GM19468 (cell line): ENCODE results near the gene EML6.

ENCODE experiments used
- ATAC-seq: cut with Tn5 transposase; IDR thresholded peaks from one replicate; pipeline ENCODE4 v1.9.1; 2021; ENCODE audit warnings: mild to moderate bottlenecking, moderate library complexity, moderate number of reproducible peaks; ENCODE audit not compliant: unreplicated experiment; ENCODE audit errors: extremely low read depth

The EML6 gene

DNA sequence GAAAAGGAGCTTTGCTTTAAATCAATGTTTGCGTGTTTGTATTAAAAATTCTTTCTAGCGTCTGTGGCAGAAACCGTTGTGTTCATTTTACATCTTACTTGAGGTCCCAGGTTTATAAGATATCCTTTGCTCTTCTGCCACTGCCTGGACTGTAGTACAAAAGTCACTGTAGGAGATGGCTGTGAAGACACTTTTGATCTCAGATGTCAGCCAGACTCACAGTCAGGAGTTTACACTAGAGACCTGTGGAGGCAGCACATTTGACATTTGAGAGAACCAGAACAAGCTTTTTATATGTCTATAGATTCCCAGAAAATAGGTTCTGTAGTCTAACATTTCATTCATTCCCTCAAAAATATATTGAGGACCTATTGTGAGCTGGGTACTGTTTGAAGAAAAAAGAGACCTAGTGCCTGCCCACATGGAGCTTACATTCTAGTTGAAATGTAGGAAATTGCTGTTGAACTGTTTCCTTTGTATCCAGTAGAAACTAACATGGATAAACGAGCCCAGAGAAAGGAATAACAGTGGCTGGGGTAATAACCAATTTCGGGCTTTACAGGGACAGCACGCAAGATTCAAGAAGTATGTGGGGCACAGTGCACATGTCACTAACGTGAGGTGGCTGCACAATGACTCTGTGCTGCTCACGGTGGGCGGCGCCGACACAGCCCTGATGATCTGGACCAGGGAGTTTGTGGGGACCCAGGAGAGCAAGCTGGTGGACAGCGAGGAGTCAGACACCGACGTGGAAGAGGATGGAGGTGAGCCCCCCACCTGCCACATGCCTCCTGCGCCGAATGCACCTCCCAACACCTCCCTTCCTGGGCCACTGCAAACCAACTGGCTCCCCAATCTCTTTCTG is 204.5 kb downstream of the EML6 start:
- ATAC-seq: no peak

DNA sequence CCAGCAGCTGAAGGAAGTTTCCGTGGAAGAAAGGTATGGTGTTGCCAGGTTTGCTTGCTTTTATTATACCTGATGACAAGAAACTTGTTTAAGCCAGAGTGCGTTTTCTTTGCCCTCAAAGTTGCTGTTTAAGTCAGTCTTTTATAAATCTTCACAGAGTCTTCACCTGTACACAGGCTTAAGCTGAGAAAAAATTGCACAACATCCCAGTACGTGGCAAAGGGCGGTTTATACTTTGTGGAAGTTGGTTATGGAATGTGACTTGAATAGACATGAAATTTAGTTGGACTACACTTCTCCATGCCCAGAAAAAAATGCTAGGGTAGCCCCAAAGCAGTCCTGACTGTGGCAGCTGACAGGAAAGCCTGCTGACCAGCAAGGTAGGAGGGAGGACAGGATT is 205.3 kb downstream of the EML6 start:
- no peak for ATAC-seq

DNA sequence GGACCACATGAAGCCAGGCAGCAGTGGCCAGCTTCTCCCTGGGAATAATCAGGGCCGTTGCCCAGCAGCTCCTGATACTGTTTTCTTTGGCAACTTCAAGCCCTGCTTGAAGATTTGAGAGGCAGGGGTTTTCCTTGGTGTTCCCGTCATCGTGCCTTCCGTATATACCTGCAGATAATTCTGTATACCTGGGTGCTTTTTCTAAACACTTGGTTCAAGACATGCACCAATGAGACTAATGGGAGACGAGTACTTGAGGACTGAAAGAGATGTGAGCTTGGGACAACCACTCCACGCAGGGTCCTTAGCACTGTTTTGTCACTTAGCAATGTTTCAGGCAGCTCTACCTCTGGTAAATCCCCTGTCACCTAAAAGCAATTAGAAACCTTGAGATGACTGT is 208.0 kb downstream of the EML6 start:
- ATAC-seq: no peak

DNA sequence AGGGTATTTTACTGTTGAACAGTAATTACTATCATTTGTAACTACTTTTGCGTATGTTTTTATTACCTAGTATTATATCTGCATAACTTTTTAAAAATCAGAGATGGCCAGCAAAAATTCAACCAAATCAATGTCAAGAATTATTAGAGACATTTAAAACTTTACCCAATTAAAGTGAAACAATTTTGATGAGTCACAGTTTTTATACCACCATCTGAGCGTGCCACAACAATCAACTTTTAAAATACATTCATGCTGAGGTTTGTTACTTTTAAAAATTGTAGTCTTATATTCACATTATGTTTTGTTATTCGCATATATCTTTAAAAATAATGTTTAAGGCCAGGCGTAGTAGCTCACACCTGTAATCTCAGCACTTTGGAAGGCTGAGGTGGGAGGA is 211.9 kb downstream of the EML6 start:
- ATAC-seq: no peak

DNA sequence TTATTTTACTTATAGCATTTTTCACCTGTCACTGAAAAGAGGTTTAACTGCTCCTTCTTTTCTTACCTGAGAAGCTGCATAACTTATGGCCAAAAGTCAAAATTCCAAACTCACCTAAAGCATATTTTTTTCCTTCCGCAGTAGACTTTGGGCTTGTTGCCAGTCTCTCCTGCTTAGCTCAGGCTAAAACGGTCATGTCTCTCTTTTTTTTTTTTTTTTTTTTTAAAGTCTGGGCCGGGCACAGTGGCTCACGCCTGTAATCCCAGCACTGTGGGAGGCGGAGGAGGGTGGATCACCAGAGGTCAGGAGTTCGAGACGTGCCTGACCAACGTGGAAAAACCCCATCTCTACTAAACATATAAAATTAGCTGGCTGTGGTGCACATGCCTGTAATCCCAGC is 213.3 kb downstream of the EML6 start:
- ATAC-seq: no peak

DNA sequence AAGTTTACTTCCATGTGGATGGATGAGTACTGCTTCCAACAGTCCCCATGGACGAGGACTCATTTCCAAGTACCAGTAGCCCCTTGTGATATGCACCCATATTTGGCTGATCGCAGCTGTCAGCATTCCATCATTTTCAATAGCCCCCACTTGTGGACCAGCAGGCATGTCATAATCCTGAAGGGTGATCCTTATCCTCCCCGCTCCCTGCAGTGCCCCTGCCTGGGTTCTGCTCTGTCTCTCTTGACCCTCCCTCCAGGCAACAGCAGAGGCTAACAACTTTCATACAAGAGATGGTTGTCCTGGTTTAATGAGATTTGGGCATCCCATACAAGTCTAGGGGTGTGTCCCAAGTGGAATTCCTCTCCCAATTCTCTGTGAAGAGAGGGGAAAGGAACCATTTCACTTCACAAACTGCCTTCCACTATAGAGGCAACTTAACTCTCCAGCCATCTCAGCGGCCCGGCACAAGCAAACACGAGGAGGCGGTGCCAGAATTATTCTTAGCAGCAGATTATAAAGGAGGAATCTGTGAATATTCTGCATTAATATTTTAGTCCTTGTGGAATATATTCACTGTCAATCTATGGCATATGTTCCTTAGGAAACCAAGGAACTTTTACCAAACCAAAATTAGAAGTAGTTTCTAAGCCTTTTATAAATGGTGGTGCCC is 216.1 kb downstream of the EML6 start:
- ATAC-seq: no peak

DNA sequence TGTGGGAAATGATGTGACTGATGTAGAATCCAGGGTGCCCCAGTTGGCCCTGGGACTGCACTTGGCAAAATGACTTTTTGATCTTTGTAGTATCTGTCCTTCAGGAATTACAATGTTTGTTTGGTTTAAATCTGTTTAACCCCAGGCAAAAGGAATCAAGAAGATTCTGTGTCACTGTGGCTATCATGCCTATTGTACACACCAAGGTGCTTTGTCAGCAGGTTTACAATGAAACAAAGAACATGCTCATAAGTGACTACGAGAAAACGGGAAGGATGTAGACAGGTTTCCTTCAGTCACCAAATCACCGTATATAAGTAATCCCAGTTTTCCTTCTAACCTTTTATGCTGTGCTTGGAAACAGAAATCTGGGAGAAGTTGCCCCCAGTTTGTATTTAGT is 217.3 kb downstream of the EML6 start:
- ATAC-seq: no peak

DNA sequence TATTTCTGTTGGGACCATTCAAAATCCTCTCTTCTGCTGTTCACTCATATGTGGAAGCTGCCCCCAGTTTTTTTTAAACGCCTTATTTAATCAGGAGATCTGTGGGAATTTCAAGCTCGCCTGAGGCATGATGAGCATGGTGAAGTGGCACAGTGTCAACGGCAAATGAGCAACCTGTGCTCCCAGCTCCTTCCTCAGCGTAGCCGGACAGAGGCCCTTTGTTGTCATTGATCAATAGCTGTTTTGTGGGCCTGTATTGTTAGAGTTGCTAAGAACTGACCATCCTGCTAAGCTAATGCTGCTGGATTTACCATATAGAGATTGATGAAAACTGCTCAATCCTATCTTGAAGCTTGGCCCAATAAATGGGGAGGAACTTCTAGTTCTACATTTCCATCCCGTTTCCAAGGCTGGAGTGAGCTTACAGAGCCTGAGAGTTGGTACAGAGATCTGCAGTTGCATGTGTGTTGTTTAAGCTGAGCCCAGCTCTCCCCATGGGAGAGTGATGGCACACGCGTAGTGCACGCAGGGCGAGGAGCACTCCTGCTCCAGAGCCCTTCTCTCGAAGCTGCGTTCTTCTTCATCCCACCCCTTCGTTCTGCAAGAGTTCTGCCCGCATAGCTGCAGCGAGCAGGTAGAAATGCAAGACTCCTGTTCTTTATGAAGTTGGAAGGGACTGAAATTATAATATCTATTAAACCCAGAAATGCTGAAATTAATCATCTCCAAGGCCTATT is 218.0 kb downstream of the EML6 start:
- ATAC-seq: no peak

DNA sequence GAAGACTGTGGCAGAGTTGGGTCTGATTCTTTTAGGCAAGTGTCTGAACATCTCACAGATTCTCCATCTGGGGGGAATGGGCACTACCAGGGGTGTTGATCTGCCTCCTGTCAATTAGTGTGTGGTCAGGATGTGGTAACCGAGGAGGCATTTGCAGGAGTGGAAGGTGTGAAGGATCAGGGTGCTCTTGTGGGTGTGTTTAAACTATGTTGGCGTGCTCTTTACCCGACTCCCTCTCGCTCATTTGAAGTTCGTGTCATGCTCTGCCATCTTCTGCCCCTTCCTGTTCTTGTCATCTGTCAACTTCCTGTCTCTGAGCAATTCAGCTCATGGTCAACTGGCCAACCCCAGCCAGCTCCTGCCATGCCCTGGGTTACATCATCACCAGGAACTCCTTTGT is 218.9 kb downstream of the EML6 start:
- ATAC-seq: no peak

DNA sequence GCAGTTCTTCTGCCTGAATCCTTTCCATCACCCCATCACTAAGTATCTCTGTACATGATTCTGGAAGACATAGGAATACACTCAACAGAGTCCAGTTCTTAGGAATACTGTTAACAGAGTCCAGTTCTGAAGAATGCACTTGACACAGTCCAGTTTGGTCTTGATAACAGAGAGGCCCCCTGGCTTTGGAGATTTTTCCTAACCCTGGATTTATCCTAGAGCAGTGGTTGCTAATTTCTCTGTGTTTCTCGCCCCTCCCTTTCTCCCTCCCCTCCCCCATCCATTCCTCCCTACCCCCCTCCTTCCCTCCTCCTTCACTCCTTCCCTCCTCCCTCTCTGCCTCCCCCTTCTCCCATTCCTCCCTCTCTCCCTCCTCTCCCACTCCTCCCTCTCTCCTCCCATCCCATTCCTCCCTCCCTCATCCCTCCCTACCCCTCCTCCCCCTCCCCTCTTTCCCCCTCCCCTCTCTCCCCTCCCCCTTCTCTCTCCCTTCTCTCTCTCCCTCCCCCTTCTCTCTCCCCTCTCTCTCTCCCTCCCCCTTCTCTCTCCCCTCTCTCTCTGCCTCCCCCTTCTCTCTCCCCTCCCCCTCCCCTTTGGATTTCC is 221.4 kb downstream of the EML6 start:
- no peak for ATAC-seq

DNA sequence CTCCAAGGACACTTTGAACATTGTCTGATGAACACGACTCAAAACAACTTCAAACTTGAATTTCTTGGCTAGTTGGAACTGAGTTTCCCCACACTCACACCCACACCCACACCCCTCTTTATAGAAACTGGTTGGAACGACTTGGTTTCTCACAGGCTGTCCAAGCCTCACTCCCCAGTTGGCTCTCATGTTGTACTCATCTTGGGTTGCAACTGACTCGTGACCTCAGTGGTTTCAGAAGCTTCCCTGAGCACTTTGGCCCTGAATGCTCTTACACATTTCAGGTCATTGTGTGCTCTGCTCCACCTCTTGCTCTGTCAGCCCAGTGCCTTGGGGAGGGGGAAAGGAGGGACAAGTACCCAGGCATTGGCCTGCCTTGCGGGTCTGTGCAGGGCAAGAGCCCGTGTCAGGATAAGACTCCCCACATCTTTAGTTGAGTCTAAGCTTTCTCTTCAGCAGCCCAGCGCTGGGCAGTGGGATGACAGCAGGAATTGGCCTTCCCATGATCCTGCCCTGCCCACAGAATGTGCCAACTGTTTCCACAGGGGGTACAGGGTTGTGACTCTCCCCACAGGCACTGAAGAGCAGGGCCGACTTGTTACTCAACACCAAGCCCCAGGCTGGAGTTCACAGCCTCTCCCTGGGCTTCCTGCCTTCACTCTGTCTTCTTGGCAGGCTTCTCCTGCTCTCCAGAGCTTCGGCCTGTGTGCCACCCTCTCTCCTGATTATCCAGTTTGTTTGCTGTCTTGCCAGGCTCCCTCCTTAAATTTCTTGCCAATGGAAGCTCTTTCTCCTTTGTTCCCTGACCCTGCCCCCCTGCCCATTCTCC is 222.1 kb downstream of the EML6 start:
- ATAC-seq: no peak

DNA sequence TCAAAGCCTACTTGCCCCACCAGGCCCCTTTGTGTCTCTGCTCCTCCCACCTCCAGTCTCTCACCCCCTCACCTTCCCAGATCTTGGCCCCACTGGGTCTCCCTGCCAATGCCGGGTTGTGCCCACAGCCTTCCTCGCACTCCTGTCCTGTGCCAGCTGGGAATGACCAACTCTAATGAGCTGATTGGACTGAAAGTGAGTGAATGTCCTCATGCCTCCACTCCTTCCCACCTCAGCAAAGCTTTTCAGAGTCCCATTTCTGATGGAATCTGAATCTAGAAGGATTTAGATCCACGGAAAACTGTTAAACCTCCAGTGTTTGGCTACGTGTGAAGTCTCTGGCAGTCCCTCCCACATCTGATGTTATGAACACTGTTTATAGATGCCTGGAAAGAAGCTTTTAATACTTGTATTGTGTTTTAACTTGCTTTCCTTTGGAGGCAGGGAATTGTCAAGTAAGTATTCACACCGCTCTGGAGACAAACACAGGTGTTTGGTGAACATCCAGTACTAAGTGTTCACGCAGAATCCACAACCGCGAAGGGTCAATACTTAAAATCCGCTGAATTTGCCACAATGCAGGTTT is 222.9 kb downstream of the EML6 start:
- ATAC-seq: no peak

DNA sequence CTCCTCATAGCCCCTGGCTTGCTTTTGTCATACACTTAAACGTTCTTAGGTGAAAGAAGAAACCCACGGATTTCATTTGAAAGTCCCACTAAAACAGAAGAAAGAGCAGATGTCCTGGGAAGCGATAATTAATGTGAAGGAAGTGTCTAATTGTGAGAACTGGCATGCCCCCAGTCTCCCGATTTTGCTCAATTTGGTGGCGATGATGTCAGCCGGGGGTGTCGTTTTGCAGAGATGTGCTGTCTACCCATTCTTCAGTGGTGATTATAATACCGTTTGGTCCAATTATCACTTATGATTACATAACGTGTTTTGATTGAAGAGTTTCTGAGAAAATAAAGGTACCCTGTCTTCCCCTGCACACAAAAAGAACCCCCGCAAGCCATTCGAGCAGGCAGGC is 223.7 kb downstream of the EML6 start:
- ATAC-seq: no peak

DNA sequence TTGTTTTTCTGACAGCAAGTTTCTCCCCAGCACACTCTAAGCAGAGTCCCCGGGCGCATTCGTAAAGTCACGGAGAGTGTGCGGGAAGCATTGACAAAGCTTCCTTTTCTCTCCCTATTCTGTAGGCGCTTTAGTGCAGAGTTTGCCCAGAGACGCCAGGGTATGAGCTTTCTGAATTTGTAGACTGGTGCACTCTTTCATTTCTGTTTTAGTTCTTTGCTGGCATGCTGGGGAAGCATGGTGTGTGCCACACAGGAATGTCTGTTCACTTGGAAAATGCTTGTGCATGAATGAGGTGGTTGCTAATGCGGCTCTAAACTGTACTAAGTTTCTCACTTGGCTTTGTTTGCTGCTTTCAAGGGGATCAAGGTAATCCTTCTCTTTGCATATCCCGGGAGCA is 224.2 kb downstream of the EML6 start:
- no peak for ATAC-seq

DNA sequence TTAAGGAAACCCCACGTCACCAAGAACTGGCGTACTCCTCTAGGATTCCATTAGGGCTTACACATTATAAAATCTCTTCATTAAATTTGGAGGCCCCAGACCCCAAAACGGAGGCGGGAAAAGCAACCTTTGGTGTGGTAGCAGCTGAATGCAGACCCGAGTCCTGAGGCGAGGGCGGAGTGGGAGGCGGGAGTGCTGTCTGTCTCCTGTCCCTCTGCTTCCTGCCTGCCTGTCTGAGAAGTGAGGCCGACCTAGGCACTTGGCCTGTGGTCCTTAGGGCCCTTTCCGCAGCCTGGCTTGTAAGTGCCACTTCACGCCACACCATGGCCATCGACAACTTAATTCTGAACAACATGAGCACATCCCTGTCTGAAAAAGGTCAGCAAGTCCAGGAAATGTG is 224.7 kb downstream of the EML6 start:
- ATAC-seq: no peak

DNA sequence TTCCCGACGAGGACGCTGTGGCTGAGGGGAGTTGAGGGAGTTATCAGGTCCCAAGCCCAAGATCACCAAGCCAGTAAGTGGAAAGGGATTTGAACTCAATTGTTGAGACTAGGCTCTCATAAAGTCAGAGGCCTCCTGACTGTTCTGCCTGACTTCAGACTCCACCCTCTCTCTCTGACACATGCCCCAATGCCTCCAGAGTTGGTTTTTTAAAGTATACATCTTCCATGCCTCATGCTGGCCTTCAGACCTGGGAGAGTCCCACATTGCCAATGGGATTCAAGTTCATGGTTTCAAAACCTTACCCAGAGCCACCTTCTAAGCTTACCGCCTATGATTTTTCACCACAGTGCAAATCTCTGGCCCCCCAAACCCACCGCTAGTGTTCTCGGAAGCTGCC is 226.0 kb downstream of the EML6 start:
- ATAC-seq: no peak

DNA sequence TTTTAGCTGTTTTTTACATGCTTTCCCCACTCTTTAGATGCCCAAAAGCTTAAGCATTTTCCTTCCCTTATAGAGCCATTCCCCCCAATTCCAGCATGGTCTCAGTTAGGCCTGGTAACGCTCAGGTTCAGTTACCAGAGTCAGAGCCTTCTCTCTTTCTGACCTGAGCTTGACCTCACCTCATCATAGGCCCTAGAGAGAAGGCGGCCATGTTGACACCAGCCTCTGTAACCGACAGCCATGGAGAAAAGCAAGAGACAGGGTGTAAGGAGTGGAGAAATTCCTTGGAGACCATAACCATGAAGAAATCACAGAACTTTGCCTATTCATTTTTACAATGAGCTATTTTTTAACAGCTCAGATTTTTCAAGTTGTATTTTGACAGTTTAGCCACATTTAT is 227.3 kb downstream of the EML6 start:
- no peak for ATAC-seq

DNA sequence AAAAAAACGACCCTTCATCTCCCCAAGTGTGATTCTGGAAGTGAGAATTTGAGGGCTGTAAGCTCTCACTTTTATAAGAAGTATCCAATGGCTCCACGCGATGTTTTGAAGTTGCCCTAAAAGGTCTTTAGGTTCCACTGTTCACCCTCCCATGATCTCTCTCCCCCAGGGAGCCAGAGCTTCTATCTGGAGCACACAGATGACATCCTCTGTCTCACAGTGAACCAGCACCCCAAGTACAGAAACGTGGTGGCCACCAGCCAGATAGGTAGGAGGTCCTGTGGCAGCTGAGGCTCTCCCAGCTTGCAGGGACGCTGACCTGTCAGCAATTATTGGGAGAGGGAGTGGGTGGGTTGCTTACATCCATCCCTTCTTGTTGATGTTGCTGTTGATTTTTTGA is 229.0 kb downstream of the EML6 start:
- no peak for ATAC-seq

DNA sequence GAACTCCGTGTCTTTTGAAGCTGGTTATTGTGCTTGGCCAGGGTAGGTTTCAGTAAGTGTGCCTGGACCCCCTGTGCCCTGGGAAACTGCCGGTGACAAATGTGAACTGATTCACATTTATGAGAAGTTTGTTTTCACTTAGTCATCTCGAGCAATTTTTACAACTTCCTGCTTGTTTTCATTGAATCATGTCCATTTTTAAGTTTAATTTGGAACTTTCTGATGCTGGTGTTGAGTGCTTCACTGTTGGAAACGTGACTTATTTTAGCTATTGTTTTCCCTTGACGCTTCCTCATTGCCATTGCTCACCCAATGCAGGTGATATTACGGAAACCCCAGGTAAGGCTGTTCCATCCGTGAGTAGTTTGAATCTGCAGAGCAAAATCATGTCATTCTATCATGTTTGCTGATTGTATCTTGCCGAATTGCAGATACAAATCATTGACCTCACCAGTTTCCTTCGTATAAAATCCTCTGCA is 229.6 kb downstream of the EML6 start:
- no peak for ATAC-seq
